Lower leg skin (tissue), 3 donors: ENCODE results near the gene TBPL1.

Source experiments
- CTCF ChIP-seq, 3 donors: fragments of 450-650 bp; IDR thresholded peaks; one replicate each; pipeline ENCODE4 v1.5.1; 2016; ENCODE audit warnings: antibody characterized with exemption in 3 of 3, mild to moderate bottlenecking in 3 of 3, moderate library complexity in 2 of 3
- POLR2A ChIP-seq, 2 donors: fragments of 450-650 bp; IDR thresholded peaks; one replicate each; pipeline ENCODE4 v1.6.1; 2016 to 2017; ENCODE audit warnings: antibody characterized with exemption in 2 of 2, mild to moderate bottlenecking in 1 of 2, moderate library complexity in 1 of 2

DNA sequence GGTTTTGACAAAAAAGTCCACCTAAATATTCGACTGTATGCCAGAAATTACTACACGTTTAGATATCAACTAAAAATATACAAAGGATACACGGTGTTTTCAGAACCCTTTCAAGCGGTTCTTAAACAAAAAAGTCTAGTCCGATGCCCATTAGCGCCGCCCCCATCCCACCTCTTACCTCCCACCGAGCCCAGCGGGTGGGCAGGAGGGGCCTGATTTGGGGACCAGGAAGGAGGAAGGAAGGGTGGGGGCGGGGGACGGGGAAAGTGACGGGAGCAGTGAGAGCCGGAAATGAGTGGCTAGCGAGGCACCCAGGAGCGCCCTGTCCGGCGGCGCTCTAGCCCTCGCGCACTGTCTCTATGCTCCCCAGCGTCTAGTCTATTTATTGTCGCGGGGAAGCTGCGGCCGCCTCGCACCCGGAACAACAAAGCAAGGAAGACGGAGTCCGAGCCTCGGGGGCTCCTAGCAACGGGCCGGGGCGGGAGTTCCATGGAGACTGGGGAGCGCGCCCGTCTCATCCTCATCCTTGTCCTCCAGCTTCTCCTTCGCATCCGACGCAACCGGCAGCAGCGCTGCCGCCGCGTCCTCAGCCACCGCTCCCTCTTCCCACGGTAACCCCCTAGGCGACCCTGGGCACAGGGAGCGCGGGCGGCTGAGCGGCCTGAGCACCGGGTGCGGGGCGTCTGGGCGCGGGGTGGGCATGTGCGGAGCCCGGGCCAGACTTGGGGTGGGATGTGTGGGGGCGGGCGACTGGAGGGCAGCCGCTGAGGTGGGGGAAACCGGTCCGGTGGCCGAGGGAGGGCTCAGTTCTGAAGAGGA, at the start of gene TBPL1:
- TF ChIP-seq CTCF (IDR thresholded peaks at IDR 0.05) (peak in 1 of 3 donors; percentile 18), POLR2A (IDR thresholded peaks at IDR 0.05) (no peak)
